C4-2B (cell line): ENCODE measurements around the gene FAM193A.

ENCODE experiments used
- H3K27ac ChIP-seq: fragments of 450-650 bp; 2 replicates; pipeline ENCODE4 v1.5.1; 2017
- CTCF ChIP-seq: fragments of 450-650 bp; conservative IDR thresholded peaks from 2 replicates; pipeline ENCODE4 v1.5.1; 2017; ENCODE audit warnings: mild to moderate bottlenecking
- ZFX ChIP-seq: fragments of 450-650 bp; IDR thresholded peaks from 2 replicates; pipeline ENCODE4 v1.6.1; 2017

Gene FAM193A

GRCh38 chr4:2593003-2593402 is 56.6 kb downstream of the FAM193A start:
- no peak for TF ChIP-seq CTCF
- no peak for TF ChIP-seq ZFX
- no peak overlapping the region for H3K27ac ChIP-seq

GRCh38 chr4:2595436-2595835 is 59.0 kb downstream of the FAM193A start:
- TF ChIP-seq ZFX (no peak), CTCF (no peak)
- no peak overlapping the region for H3K27ac ChIP-seq

DNA sequence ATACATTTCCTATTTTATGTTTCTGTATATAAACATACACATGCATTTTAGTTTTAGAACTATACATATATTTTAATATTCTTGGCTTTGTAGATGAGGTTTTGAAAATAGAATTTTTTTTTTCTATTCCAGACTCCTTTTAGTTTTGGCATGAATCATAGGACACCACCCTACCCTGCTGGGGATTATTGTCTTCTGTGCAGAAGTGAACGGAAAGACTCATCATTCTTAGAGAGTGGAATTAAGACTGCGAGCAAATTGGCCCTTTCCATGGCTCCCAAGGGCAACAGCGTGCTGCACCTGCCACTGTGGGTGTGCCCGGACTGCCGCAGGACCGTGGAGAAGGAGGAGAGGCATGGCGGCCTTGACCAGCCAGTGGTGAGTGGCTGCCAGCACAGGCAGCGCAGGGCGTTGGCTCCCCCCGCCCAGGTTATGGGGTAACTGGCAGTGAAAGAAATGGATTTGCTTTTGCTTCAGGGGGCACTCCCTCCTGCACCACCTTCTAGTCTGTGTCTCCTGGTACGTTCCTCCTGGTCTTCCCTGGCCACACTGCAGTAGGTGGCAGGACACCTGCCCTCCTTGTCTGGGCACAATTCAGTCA is 59.6 kb downstream of the FAM193A start:
- TF ChIP-seq CTCF (no peak), ZFX (no peak)
- H3K27ac ChIP-seq, result no peak overlapping the region

DNA sequence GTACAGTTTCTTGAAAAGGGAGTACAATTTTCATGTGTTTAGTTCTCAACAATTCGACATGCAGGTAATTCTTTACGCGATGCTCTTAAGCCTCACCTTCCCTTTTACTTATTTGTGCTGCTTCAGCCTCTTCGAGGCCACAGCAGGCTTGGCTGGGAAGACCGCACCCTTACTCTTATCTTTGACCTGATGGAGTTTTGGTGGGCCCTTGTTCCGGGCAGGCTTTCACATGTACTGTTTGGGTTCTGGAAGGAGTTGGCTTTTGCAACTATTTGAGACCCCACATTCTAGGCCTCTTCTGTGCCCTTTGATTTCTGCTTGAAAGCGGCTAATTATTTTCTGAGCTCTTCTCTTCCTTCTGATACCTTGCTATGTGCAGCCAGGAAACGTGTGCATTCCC is 60.2 kb downstream of the FAM193A start:
- TF ChIP-seq ZFX (no peak), CTCF (no peak)
- H3K27ac ChIP-seq, result no peak overlapping the region

GRCh38 chr4:2598511-2599303 is 62.3 kb downstream of the FAM193A start:
- H3K27ac ChIP-seq, result no peak overlapping the region
- no peak for TF ChIP-seq CTCF
- no peak for TF ChIP-seq ZFX

DNA sequence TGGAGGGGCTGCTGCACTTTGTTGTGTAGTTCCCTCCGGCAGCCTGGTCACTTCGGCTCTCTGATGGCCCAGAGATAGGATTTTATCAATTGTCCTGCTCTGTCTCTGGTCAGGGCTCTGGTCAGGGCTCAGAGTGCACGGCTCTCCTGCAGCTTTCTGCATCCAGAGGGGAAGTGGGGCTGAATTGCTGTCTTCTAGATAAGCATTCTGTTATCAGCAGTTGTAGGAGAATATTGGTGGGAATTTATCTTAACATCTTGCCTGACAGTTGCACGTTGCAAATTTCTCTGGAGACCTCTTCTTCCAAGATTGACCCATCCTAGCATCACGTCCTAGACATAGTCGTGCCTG is 62.8 kb downstream of the FAM193A start:
- TF ChIP-seq ZFX, result no peak
- TF ChIP-seq CTCF, result no peak
- no peak overlapping the region for H3K27ac ChIP-seq

- TF ChIP-seq ZFX, result no peak
- TF ChIP-seq CTCF, result no peak
- no peak overlapping the region for H3K27ac ChIP-seq
These were observed 64.4 kb downstream of the FAM193A start for GRCh38 chr4:2600878-2601277.
